Measurements from ENCODE around the gene IGSF21.

DNA sequence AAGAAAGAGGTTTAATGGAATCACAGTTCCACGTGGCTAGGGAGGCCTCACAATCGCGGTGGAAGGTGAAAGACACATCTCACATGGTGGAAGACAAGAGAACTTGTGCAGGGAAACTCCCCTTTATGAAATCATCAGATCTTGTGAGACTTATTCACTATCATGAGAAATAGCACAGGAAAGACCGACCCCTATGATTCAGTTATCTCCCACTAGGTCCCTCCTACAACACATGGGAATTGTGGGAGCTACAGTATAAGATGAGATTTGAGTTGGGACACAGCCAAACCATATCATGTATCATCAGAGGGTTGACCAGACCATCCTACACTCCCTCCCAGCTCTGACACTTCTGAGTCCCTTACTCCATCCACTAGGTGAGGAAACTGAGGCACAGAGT is 229.2 kb downstream of the IGSF21 start:
- TF ChIP-seq POLR2A (IDR thresholded peaks at IDR 0.05), result no peak
- TF ChIP-seq, protein P1, sequence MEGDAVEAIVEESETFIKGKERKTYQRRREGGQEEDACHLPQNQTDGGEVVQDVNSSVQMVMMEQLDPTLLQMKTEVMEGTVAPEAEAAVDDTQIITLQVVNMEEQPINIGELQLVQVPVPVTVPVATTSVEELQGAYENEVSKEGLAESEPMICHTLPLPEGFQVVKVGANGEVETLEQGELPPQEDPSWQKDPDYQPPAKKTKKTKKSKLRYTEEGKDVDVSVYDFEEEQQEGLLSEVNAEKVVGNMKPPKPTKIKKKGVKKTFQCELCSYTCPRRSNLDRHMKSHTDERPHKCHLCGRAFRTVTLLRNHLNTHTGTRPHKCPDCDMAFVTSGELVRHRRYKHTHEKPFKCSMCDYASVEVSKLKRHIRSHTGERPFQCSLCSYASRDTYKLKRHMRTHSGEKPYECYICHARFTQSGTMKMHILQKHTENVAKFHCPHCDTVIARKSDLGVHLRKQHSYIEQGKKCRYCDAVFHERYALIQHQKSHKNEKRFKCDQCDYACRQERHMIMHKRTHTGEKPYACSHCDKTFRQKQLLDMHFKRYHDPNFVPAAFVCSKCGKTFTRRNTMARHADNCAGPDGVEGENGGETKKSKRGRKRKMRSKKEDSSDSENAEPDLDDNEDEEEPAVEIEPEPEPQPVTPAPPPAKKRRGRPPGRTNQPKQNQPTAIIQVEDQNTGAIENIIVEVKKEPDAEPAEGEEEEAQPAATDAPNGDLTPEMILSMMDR (IDR thresholded peaks at IDR 0.05), result no peak
